Measurements from ENCODE around the gene BTBD10. TPM values are rescaled to one million over a fixed set of nuclear protein-coding genes. Genes with fewer than 3 reads are reported as not detected.

The BTBD10 gene
- total RNA-seq (2016; rRNA removed; fragmentation: Illumina TruSeq; extraction: Trizol), result 26.6 and 37.0 TPM in 2 replicates
- 50.4 and 58.1 TPM in 2 replicates for total RNA-seq (2016; cell fraction: cytosol; rRNA removed; fragmentation: Illumina TruSeq; extraction: Trizol; ENCODE audit: low read depth)
- 25.7 and 37.4 TPM in 2 replicates for total RNA-seq (2016; cell fraction: insoluble cytoplasmic fraction; rRNA removed; fragmentation: Illumina TruSeq; extraction: Trizol)
- total RNA-seq (2016; cell fraction: membrane; rRNA removed; fragmentation: Illumina TruSeq; extraction: Trizol), result 31.8 and 33.6 TPM in 2 replicates
- total RNA-seq (2016; cell fraction: nucleus; rRNA removed; fragmentation: Illumina TruSeq; extraction: Trizol), result 16.6 and 16.8 TPM in 2 replicates
- 9.0 and 9.8 TPM in 2 replicates for polyA plus RNA-seq (2011; rRNA removed)
- polyA plus RNA-seq (2011; cell fraction: cytosol; rRNA removed), result 4.9 and 7.3 TPM in 2 replicates
- 2.9 and 4.9 TPM in 2 replicates for polyA plus RNA-seq (2011; cell fraction: nucleus; rRNA removed)
- polyA plus RNA-seq (2012), result 8.5 and 9.6 TPM in 2 replicates
- polyA plus RNA-seq (2016; cell fraction: cytosol; fragmentation: Illumina TruSeq; extraction: Trizol; ENCODE audit: low read depth), result 3.1 TPM in 2 replicates
- 26.9 and 29.0 TPM in 2 replicates for polyA plus RNA-seq (2016; cell fraction: insoluble cytoplasmic fraction; fragmentation: Illumina TruSeq; extraction: Trizol; ENCODE audit: low read depth)
- 8.0 and 8.4 TPM in 2 replicates for polyA plus RNA-seq (2016; cell fraction: membrane; fragmentation: Illumina TruSeq; extraction: Trizol; ENCODE audit: low read depth)
- 10.4 and 10.9 TPM in 2 replicates for polyA plus RNA-seq (2016; cell fraction: nucleus; fragmentation: Illumina TruSeq; extraction: Trizol; ENCODE audit: insufficient read depth, low read depth)
- 18.5 and 18.6 TPM in 2 replicates for polyA minus RNA-seq (2011; rRNA and poly(A)+ RNA removed; ENCODE audit: low replicate concordance)
- 13.4 and 16.3 TPM in 2 replicates for polyA minus RNA-seq (2011; cell fraction: cytosol; rRNA and poly(A)+ RNA removed)
- 27.8 and 29.5 TPM in 2 replicates for polyA minus RNA-seq (2011; cell fraction: nucleus; rRNA and poly(A)+ RNA removed)
- percentile 68 among the genes with signal in this experiment for Bru-seq, nascent RNA
- BruChase-seq, experiment 1, labeled RNA remaining after a 6-hour chase, result percentile 57 among the genes with signal in this experiment
- BruChase-seq, experiment 2, labeled RNA remaining after a 2-hour chase, result percentile 59 among the genes with signal in this experiment
- long read RNA-seq, experiment 1, transcript BTBD10-208 (8 exons, 1,662 nt), result major isoform, 14 of 24 reads
- long read RNA-seq, experiment 1, partial matches to known transcripts, result 5 of 24 reads
- long read RNA-seq, experiment 1, other reads (novel, unspliced or antisense), result 2 of 24 reads
- long read RNA-seq, experiment 2, partial matches to known transcripts, result 8 of 21 reads
- long read RNA-seq, experiment 2, other reads (novel, unspliced or antisense), result 10 of 21 reads

DNA sequence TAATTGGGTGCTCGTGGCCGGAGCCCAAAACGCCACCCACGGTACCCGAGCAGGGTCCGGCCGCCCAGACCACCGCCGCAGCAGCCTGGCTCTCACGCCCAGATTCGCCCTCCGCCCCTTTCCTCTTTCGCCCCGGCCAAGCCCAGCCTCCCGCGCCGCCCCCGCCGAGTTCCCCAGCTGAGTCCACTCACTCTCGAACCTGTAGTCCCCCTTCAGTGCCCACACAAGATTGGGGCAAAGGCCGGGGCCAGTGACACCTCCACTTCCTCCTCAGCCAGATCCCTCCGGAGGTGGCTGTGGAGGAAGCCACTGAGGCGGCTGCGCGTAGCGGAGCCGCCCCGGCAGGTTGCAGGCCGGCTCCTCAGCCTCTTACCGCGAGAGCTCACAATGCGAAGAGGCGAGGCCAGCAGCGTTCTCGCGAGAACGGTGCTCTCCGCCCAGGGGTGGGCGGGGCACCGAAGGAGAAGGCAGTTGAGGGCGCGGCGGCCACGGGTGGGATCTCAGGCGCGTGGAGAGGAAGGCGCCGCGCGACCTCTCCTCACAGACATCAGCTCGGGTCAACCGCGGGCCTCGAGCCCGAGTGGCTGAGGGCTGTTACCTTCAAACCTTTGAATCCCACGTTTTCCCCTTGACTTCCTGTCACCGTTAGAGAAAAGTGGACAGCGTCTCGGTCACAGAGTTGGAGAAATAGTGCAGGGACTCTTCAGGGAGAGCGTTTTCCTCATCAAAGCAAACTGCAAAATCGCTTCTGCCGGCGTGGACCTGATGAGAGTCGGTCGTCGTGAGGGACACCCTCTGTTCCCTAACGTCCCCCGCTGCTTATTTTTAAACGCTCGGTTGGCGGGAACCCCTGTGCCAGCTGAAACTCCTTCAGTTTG, at the start of gene BTBD10:
Gene BTBD10 (minus strand): TSS at position 322 of the 878 bp plus-strand sequence. CDS start 18,098 bp downstream, outside the sequence.
- Histone ChIP-seq H4K20me1 (ENCODE audit: insufficient read depth, low read length) (no peaks in the 10 kb centered on the region), H3K9me3 (ENCODE audit: low read length) (no peaks in the 10 kb centered on the region), H3K4me2 (ENCODE audit: low read depth, low read length) (peak within 1 kb of the TSS; percentile 95), H3K27ac (ENCODE audit: extremely low read length, insufficient read depth, low read length) (peak within 1 kb of the TSS; percentile 75), H3K4me1 (ENCODE audit: insufficient read depth, low read length) (peaks cover 23% of the 10 kb centered on the region), H3K4me3 (replicated peaks in 1 of 3; ENCODE audit: insufficient read depth in 1 of 3, low read depth in 2 of 3, low read length in 3 of 3) (peak within 1 kb of the TSS; percentile 82 to 88 (median 84)), H2AFZ (ENCODE audit: low read length) (peak within 1 kb of the TSS; percentile 72), H3K27me3 (ENCODE audit: control insufficient read depth in 1 of 2, insufficient read depth in 2 of 2, low read length in 2 of 2) (no peaks in the 10 kb centered on the region; a peak in 1 of 5 replicates), H3K9ac (ENCODE audit: insufficient read depth, low read depth, low read length) (peak within 1 kb of the TSS; percentile 86), H3K79me2 (ENCODE audit: insufficient read depth, low read length) (peaks cover 25% of the 10 kb centered on the region), H3K36me3 (replicated peaks in 1 of 2; ENCODE audit: control insufficient read depth in 1 of 2, insufficient read depth in 2 of 2, low read length in 2 of 2) (no peaks in the 10 kb centered on the region)
- intact Hi-C loops (cut with micrococcal nuclease; ENCODE audit: unreplicated experiment) (loop anchor here (1.0 to 10.0 kb wide), 2 partner anchors 24 to 248 kb away; no protein-coding TSS in a partner anchor), in situ Hi-C loops (cut with HindIII; ENCODE audit: extremely low pct_ligation_motif_present, low pct_unique_long_range_greater_than_20kb) (no loop called here)
- ChIA-PET POLR2A (interaction anchor here (0.6 to 2.0 kb wide), 9 partner anchors 9 to 1086 kb away, joined by 3 to 12 read pairs (median 4); no protein-coding TSS in a partner anchor), CTCF (ENCODE audit: low intra/inter-chr PET ratio, low total read pairs) (no interaction called here)
- TSS peak; percentile 98 for BruUV-seq (replicated peaks)
- FAIRE-seq (no peak), ATAC-seq (peak; percentile 99), DNase-seq (ENCODE audit: low spot score) (peak; percentile 89)
- 2% methylated on average over 29 of the region's 71 CpGs for WGBS (ENCODE audit: low lambda C conversion rate)
- TF ChIP-seq ZNF136 (CRISPR knock-in tag; IDR thresholded peaks at IDR 0.05; ENCODE audit: low read depth) (peak; percentile 67; the same call in 1 of the 2 replicates), NFE2L1 (CRISPR knock-in tag; IDR thresholded peaks at IDR 0.05; ENCODE audit: borderline replicate concordance) (no peak), ZNF317 (CRISPR knock-in tag; IDR thresholded peaks at IDR 0.05) (0 out of 2 replicates have a peak, but pooled peaks have one; percentile 20), ZSCAN20 (CRISPR knock-in tag; IDR thresholded peaks at IDR 0.05; ENCODE audit: borderline replicate concordance) (no peak), CBFB (CRISPR knock-in tag; IDR thresholded peaks at IDR 0.05) (peak; percentile 59; the same call in 1 of the 2 replicates), PHF21A (CRISPR knock-in tag; IDR thresholded peaks at IDR 0.05) (0 out of 2 replicates have a peak, but pooled peaks have one; percentile 43), ZNF780A (CRISPR knock-in tag; IDR thresholded peaks at IDR 0.05) (no peak), GPN1 (CRISPR knock-in tag; IDR thresholded peaks at IDR 0.05; ENCODE audit: borderline replicate concordance) (no peak), NR2F6 (IDR thresholded peaks at IDR 0.05) (no peak), NR2F6 (CRISPR knock-in tag; IDR thresholded peaks at IDR 0.05) (peak; percentile 52)
- TF ChIP-seq, protein P1, sequence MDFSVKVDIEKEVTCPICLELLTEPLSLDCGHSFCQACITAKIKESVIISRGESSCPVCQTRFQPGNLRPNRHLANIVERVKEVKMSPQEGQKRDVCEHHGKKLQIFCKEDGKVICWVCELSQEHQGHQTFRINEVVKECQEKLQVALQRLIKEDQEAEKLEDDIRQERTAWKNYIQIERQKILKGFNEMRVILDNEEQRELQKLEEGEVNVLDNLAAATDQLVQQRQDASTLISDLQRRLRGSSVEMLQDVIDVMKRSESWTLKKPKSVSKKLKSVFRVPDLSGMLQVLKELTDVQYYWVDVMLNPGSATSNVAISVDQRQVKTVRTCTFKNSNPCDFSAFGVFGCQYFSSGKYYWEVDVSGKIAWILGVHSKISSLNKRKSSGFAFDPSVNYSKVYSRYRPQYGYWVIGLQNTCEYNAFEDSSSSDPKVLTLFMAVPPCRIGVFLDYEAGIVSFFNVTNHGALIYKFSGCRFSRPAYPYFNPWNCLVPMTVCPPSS (IDR thresholded peaks at IDR 0.05), result no peak
- TF ChIP-seq, protein P2, sequence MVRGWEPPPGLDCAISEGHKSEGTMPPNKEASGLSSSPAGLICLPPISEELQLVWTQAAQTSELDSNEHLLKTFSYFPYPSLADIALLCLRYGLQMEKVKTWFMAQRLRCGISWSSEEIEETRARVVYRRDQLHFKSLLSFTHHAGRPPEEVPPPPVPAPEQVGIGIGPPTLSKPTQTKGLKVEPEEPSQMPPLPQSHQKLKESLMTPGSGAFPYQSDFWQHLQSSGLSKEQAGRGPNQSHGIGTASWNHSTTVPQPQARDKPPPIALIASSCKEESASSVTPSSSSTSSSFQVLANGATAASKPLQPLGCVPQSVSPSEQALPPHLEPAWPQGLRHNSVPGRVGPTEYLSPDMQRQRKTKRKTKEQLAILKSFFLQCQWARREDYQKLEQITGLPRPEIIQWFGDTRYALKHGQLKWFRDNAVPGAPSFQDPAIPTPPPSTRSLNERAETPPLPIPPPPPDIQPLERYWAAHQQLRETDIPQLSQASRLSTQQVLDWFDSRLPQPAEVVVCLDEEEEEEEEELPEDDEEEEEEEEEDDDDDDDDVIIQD (CRISPR knock-in tag; IDR thresholded peaks at IDR 0.05; ENCODE audit: low read depth), result peak; percentile 73
- TF ChIP-seq, protein P3, sequence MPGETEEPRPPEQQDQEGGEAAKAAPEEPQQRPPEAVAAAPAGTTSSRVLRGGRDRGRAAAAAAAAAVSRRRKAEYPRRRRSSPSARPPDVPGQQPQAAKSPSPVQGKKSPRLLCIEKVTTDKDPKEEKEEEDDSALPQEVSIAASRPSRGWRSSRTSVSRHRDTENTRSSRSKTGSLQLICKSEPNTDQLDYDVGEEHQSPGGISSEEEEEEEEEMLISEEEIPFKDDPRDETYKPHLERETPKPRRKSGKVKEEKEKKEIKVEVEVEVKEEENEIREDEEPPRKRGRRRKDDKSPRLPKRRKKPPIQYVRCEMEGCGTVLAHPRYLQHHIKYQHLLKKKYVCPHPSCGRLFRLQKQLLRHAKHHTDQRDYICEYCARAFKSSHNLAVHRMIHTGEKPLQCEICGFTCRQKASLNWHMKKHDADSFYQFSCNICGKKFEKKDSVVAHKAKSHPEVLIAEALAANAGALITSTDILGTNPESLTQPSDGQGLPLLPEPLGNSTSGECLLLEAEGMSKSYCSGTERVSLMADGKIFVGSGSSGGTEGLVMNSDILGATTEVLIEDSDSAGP (CRISPR knock-in tag; IDR thresholded peaks at IDR 0.05; ENCODE audit: borderline replicate concordance), result peak; percentile 89; the same call in 1 of the 2 replicates

All from HepG2 (cell line).